ENCODE data around the gene MICALL1.
"Not testable (repeated sequence)": the region's sequence is repeated elsewhere in the genome, so short reads cannot be mapped to it uniquely, and the experiment has no call there.

MICALL1 gene

DNA sequence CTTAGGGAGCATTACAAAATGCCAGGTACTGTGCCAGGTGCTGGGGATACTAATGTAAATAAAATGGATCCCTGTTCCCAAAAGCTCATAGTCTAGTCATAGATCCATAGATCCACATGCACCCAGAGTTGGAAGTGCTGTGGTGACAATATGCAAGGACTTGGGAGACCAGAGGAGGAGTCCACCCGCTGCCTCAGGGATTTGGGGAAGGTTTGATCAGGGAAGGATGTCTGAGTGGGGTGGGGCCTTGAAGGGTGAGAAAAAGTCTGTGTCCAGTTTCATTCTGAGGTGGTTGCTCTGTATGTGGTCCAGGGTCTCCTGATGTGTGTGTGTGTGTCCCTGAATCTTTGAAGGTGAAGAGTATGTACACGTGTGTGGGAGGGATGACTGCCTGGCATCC, 69.1 kb downstream of the MICALL1 start:
- H3K9me3 ChIP-seq: no peaks in the 10 kb centered on the region
- no peak overlapping the region for H3K4me3 ChIP-seq (ENCODE audit: low read depth in 1 of 2, low read length in 1 of 2)
- TF ChIP-seq, protein P1, sequence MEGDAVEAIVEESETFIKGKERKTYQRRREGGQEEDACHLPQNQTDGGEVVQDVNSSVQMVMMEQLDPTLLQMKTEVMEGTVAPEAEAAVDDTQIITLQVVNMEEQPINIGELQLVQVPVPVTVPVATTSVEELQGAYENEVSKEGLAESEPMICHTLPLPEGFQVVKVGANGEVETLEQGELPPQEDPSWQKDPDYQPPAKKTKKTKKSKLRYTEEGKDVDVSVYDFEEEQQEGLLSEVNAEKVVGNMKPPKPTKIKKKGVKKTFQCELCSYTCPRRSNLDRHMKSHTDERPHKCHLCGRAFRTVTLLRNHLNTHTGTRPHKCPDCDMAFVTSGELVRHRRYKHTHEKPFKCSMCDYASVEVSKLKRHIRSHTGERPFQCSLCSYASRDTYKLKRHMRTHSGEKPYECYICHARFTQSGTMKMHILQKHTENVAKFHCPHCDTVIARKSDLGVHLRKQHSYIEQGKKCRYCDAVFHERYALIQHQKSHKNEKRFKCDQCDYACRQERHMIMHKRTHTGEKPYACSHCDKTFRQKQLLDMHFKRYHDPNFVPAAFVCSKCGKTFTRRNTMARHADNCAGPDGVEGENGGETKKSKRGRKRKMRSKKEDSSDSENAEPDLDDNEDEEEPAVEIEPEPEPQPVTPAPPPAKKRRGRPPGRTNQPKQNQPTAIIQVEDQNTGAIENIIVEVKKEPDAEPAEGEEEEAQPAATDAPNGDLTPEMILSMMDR (IDR thresholded peaks at IDR 0.05): no peak
- peaks cover 10% of the 10 kb centered on the region for H3K36me3 ChIP-seq
- no peaks in the 10 kb centered on the region for H3K27me3 ChIP-seq
- H3K4me1 ChIP-seq (ENCODE audit: control insufficient read depth in 1 of 2, insufficient read depth in 1 of 2, low read depth in 1 of 2, low read length in 1 of 2): no peaks in the 10 kb centered on the region
- no peak overlapping the region for H3K27ac ChIP-seq

DNA sequence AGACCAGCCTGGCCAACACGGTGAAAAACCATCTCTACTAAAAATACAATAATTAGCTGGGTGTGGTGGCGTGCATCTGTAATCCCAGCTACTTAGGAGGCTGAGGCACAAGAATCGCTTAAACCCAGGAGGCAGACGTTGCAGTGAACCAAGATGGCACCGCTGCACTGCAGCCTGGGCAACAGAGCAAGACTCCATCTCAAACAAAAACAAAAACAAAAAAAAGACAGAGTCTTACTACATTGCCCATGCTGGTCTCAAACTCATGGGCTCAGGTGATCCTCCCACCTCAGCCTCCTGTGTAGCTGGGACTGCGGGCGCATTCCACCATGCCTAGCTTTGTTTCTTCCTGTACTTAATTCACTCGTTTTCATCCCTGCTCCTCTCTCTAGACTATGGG, 69.9 kb downstream of the MICALL1 start:
- H3K27ac ChIP-seq; H3K4me1 ChIP-seq (ENCODE audit: control insufficient read depth in 1 of 2, insufficient read depth in 1 of 2, low read depth in 1 of 2, low read length in 1 of 2); H3K9me3 ChIP-seq; H3K27me3 ChIP-seq; H3K4me3 ChIP-seq (ENCODE audit: low read depth in 1 of 2, low read length in 1 of 2): not testable (repeated sequence)
- H3K36me3 ChIP-seq: peaks cover 10% of the 10 kb centered on the region

DNA sequence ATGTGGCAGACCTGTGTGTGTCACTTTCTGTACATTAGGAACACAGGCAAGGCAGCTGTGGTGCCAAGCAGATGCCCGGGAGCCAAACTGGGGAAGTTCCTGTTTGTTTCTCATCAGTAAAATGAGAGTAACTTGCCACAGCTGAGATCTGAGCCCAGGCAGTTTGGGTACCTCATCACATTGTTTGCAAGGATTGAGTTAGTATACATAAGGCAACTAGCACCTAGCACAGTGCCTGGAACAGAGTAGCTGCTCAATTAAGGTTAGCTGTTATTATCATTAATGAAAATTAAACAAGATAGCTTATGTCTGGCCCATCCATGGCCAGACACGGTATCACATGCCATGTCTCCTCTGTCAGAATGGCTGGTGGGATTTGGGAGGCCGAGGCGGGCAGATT, 70.5 kb downstream of the MICALL1 start:
- Histone ChIP-seq H3K36me3 (peaks cover 10% of the 10 kb centered on the region), H3K4me1 (ENCODE audit: control insufficient read depth in 1 of 2, insufficient read depth in 1 of 2, low read depth in 1 of 2, low read length in 1 of 2) (no peaks in the 10 kb centered on the region), H3K27me3 (no peaks in the 10 kb centered on the region), H3K27ac (no peak overlapping the region), H3K9me3 (no peaks in the 10 kb centered on the region), H3K4me3 (ENCODE audit: low read depth in 1 of 2, low read length in 1 of 2) (no peak overlapping the region)
- TF ChIP-seq, protein P1 (IDR thresholded peaks at IDR 0.05): no peak

DNA sequence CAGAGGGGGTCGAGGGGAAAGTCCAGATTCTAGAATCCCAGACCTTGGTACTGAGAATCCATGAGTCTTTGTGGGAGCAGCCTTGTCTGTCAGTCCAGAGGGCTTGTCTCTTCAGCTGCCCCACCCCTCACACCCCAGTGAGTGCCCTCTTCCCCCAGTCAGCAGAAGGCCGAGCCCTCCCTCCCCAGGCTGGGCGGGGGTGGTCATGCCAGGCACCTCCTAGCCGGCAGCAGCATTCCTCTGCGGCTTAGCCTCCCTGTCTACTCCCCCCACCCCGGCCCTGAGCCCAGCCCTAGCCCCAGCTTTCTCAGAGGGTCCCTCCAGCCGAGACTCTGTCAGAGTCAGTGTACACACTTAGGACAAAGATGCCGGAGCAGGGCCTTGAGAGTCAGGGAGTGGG, 73.7 kb downstream of the MICALL1 start:
- Histone ChIP-seq H3K4me1 (ENCODE audit: control insufficient read depth in 1 of 2, insufficient read depth in 1 of 2, low read depth in 1 of 2, low read length in 1 of 2) (no peaks in the 10 kb centered on the region), H3K36me3 (peaks cover 4% of the 10 kb centered on the region), H3K9me3 (no peaks in the 10 kb centered on the region), H3K27ac (no peak overlapping the region), H3K4me3 (ENCODE audit: low read depth in 1 of 2, low read length in 1 of 2) (no peak overlapping the region), H3K27me3 (no peaks in the 10 kb centered on the region)
- TF ChIP-seq, protein P1 (IDR thresholded peaks at IDR 0.05): no peak

DNA sequence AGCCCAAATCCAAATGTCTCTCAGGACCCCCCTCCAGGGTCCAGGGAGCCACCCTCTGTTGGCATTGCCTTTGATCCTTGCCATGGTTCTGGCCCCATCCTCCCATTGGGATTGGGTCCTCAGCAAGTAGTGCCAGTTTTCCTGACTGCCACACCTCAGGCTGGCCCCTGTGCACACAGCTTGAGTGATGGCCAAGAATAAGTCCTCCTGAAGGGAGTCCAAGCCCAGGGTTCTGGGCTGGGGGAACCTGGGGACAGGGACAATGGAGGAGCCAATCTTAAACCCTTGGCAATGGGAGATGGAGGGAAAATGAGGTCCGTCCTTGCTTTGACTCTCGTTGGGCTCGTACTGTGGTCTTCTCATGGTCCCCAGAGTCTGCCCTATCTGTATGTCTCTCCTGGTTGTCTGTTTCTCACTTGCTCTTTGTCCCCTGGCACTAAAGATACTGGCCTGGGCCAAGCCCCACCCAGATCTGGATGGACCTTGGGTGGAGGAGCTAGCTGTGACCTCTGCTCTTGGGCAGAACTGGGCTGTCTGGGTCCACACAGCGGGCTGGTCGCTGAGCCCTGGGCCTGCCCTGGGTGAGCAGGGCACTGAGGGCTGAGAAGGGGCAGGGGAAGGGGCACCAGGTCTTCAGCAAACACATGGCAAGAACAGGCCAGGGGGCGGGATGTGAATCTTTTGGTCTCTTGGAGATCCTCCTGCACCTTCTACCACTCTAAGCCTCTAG, 75.3 kb downstream of the MICALL1 start:
- H3K9me3 ChIP-seq: no peaks in the 10 kb centered on the region
- no peak overlapping the region for H3K27ac ChIP-seq
- H3K27me3 ChIP-seq: no peaks in the 10 kb centered on the region
- no peaks in the 10 kb centered on the region for H3K4me1 ChIP-seq (ENCODE audit: control insufficient read depth in 1 of 2, insufficient read depth in 1 of 2, low read depth in 1 of 2, low read length in 1 of 2)
- no peaks in the 10 kb centered on the region for H3K36me3 ChIP-seq
- TF ChIP-seq, protein P1 (IDR thresholded peaks at IDR 0.05): no peak
- H3K4me3 ChIP-seq (ENCODE audit: low read depth in 1 of 2, low read length in 1 of 2): no peak overlapping the region

DNA sequence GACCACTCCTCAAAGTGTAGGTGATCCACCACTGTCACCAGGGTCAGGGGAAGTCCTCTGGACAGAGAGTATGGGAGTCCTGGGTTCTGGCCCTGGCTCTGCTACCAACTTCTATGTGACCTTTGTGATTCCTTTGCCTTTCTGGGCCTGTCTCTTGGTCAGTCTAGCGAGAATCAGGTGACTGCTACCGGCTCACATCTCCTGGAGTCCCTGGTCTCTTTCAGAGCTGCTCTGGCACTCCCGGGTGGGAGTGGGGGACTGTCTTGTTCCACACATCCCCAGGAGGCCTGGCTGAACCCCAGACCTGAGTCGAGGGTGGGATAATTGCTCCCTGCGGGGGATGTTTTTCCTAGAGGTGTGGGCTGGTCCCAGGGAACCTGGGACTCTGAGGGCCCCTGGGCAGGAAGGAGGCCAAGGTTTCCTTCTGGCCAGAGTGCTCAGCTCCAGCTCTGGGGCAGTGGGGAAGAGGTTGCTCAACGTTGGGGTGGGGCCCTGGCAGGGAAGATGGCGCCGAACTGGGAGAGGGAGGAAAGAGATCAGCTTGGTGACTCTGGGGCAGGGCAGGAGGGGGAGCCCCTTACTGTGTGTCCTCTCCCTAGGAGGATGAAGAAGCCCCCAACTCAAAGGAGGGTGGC, 76.2 kb downstream of the MICALL1 start:
- Histone ChIP-seq H3K36me3 (no peaks in the 10 kb centered on the region), H3K27ac (no peak overlapping the region)
- TF ChIP-seq, protein P1 (IDR thresholded peaks at IDR 0.05): no peak

More for the DNA sequence above, 76.2 kb downstream of the MICALL1 start:
- H3K4me1 ChIP-seq (ENCODE audit: control insufficient read depth in 1 of 2, insufficient read depth in 1 of 2, low read depth in 1 of 2, low read length in 1 of 2): no peaks in the 10 kb centered on the region
- no peaks in the 10 kb centered on the region for H3K27me3 ChIP-seq
- H3K9me3 ChIP-seq: no peaks in the 10 kb centered on the region
- no peak overlapping the region for H3K4me3 ChIP-seq (ENCODE audit: low read depth in 1 of 2, low read length in 1 of 2)

All from neutrophil (primary cell).